WERI-Rb-1 (cell line): ENCODE results near the gene SERINC2.

Experiments used
- DNase-seq: peaks from one replicate; pipeline ENCODE4 v3.0.0-alpha.2; 2020
- H3K27ac ChIP-seq: fragments of 250-450 bp; sonication (Bioruptor Pico); 2 replicates; pipeline ENCODE4 v1.5.1; 2020; ENCODE audit warnings: mild to moderate bottlenecking, moderate library complexity
- H3K27me3 ChIP-seq: fragments of 250-450 bp; sonication (Bioruptor Pico); 2 replicates; pipeline ENCODE4 v1.5.1; 2021; ENCODE audit warnings: mild to moderate bottlenecking, low read depth, moderate library complexity; ENCODE audit not compliant: insufficient read depth, severe bottlenecking
- H3K36me3 ChIP-seq: fragments of 250-450 bp; sonication (Bioruptor Pico); 2 replicates; pipeline ENCODE4 v1.5.1; 2020; ENCODE audit warnings: mild to moderate bottlenecking, moderate library complexity
- H3K4me3 ChIP-seq: 2 replicates; pipeline ENCODE4 v1.5.1; 2011; ENCODE audit warnings: low read depth, mild to moderate bottlenecking, control low read depth, low read length
- H3K9me3 ChIP-seq: fragments of 250-450 bp; sonication (Bioruptor Pico); 2 replicates; pipeline ENCODE4 v1.5.1; 2021; ENCODE audit warnings: mild to moderate bottlenecking, moderate library complexity; ENCODE audit not compliant: severe bottlenecking
- CTCF ChIP-seq: IDR thresholded peaks from 2 replicates; pipeline ENCODE4 v1.5.1; 2011; ENCODE audit warnings: low read depth, mild to moderate bottlenecking, control low read depth, inconsistent platforms, low read length

The SERINC2 gene

GRCh38 chr1:31435471-31436409, 22.7 kb downstream of the SERINC2 start:
- DNase-seq = no peak
- Histone ChIP-seq H3K27me3 (no peaks in the 10 kb centered on the region), H3K27ac (no peak overlapping the region), H3K4me3 (no peak overlapping the region), H3K9me3 (no peaks in the 10 kb centered on the region), H3K36me3 (no peaks in the 10 kb centered on the region)
- TF ChIP-seq CTCF = no peak

GRCh38 chr1:31436596-31437432, 23.8 kb downstream of the SERINC2 start:
- TF ChIP-seq CTCF = no peak
- H3K27ac ChIP-seq = no peak overlapping the region

GRCh38 chr1:31437433-31438037, 24.5 kb downstream of the SERINC2 start:
- DNase-seq = no peak
- TF ChIP-seq CTCF = no peak
- H3K27ac ChIP-seq = no peak overlapping the region

More at GRCh38 chr1:31436596-31437432, 23.8 kb downstream of the SERINC2 start:
- Histone ChIP-seq H3K36me3 (no peaks in the 10 kb centered on the region), H3K27me3 (no peaks in the 10 kb centered on the region), H3K9me3 (no peaks in the 10 kb centered on the region), H3K4me3 (no peak overlapping the region)
- no peak for DNase-seq

GRCh38 chr1:31439276-31439675, 26.3 kb downstream of the SERINC2 start:
- no peaks in the 10 kb centered on the region for H3K36me3 ChIP-seq

More at GRCh38 chr1:31437433-31438037, 24.5 kb downstream of the SERINC2 start:
- no peak overlapping the region for H3K4me3 ChIP-seq
- no peaks in the 10 kb centered on the region for H3K27me3 ChIP-seq
- H3K9me3 ChIP-seq = no peaks in the 10 kb centered on the region
- no peaks in the 10 kb centered on the region for H3K36me3 ChIP-seq

More at GRCh38 chr1:31439276-31439675, 26.3 kb downstream of the SERINC2 start:
- H3K4me3 ChIP-seq = no peak overlapping the region
- peaks cover 8% of the 10 kb centered on the region for H3K9me3 ChIP-seq
- H3K27ac ChIP-seq = no peak overlapping the region
- DNase-seq = no peak
- no peaks in the 10 kb centered on the region for H3K27me3 ChIP-seq
- no peak for TF ChIP-seq CTCF
